ENCODE results near the gene PAF1. TPM values are rescaled to one million over a fixed set of nuclear protein-coding genes. Genes with fewer than 3 reads are reported as not detected.

The PAF1 gene
- total and polyA plus RNA-seq, 4 donors: 13.7 to 29.4 (median 18.9) TPM

- H3K4me3 ChIP-seq (ENCODE audit: low read depth in 1 of 3, low read length in 3 of 3): no peak overlapping the region
- H3K36me3 ChIP-seq (ENCODE audit: control insufficient read depth in 4 of 4, insufficient read depth in 3 of 4, low read depth in 1 of 4, low read length in 3 of 4): peaks cover 12 to 56% (median 32%) of the 10 kb centered on the region in 4 donors
- H3K27ac ChIP-seq (ENCODE audit: low read depth in 1 of 2, low read length in 2 of 2): no peak overlapping the region
- 96% methylated on average over 17 of the region's 17 CpGs for WGBS
- H3K4me1 ChIP-seq (ENCODE audit: control insufficient read depth in 4 of 4, insufficient read depth in 4 of 4, low read length in 3 of 4): peaks cover 11 to 30% (median 27%) of the 10 kb centered on the region in 4 donors
- no peak for DNase-seq (ENCODE audit: low spot score)
- H3K9me3 ChIP-seq (ENCODE audit: control insufficient read depth in 4 of 4, low read length in 3 of 4): no peaks in the 10 kb centered on the region
- H3K27me3 ChIP-seq (ENCODE audit: control insufficient read depth in 4 of 4, insufficient read depth in 4 of 4, low read length in 3 of 4): no peaks in the 10 kb centered on the region
- H3K9ac ChIP-seq (ENCODE audit: low read depth in 1 of 2, low read length in 2 of 2): no peak overlapping the region
- TF ChIP-seq TAF1 (conservative IDR thresholded peaks at IDR 0.05) (no peak), ATF3 (IDR thresholded peaks at IDR 0.05) (no peak), CTCF (IDR thresholded peaks at IDR 0.05; ENCODE audit: low read depth, low read length, missing input control) (no peak), FOXA2 (IDR thresholded peaks at IDR 0.05) (no peak), HNF4A (conservative IDR thresholded peaks at IDR 0.05) (no peak), RAD21 (IDR thresholded peaks at IDR 0.05) (no peak), FOXA1 (IDR thresholded peaks at IDR 0.05) (no peak), ZBTB33 (IDR thresholded peaks at IDR 0.05) (no peak), REST (IDR thresholded peaks at IDR 0.05) (no peak), SP1 (IDR thresholded peaks at IDR 0.05) (no peak), NR2F2 (IDR thresholded peaks at IDR 0.05) (no peak), MAX (IDR thresholded peaks at IDR 0.05) (no peak), JUND (IDR thresholded peaks at IDR 0.05) (no peak), YY1 (IDR thresholded peaks at IDR 0.05) (no peak), HNF4G (IDR thresholded peaks at IDR 0.05) (no peak), RXRA (IDR thresholded peaks at IDR 0.05) (no peak), EGR1 (IDR thresholded peaks at IDR 0.05; ENCODE audit: low read depth in 2 of 2) (no peak), GABPA (IDR thresholded peaks at IDR 0.05 in 1 of 2, conservative IDR thresholded peaks at IDR 0.05 in 1 of 2) (no peak)
These were observed 10.1 kb downstream of the PAF1 start for GRCh38 chr19:39380521-39381502.

All from liver (tissue), 9 donors.